Suprapubic skin (tissue), 4 donors: ENCODE data around the gene COG7. TPM values are rescaled to one million over a fixed set of nuclear protein-coding genes. Genes with fewer than 3 reads are reported as not detected.

Experiments
- DNase-seq, 2 donors: peaks; one replicate each; pipeline ENCODE4 v3.0.0-alpha.2; 2019; ENCODE audit warnings: low spot score in 2 of 2
- H3K27ac ChIP-seq: fragments of 200-600 bp; sonication (generic); one replicate; pipeline ENCODE4 v1.5.1; 2019
- H3K27me3 ChIP-seq: fragments of 200-600 bp; sonication (generic); one replicate; pipeline ENCODE4 v1.5.1; 2019
- H3K36me3 ChIP-seq: fragments of 200-600 bp; sonication (generic); one replicate; pipeline ENCODE4 v1.5.1; 2019
- H3K4me1 ChIP-seq: fragments of 200-600 bp; sonication (generic); one replicate; pipeline ENCODE4 v1.5.1; 2019
- H3K4me3 ChIP-seq: fragments of 200-600 bp; sonication (generic); one replicate; pipeline ENCODE4 v1.5.1; 2019; ENCODE audit warnings: mild to moderate bottlenecking
- H3K9me3 ChIP-seq: fragments of 200-600 bp; sonication (generic); one replicate; pipeline ENCODE4 v1.5.1; 2019
- EP300 ChIP-seq: sonication (generic); formaldehyde crosslinking; IDR thresholded peaks from one replicate; pipeline ENCODE4 v1.6.1; 2017; ENCODE audit warnings: antibody characterized with exemption
- POLR2A ChIP-seq, 2 donors: fragments of 450-650 bp; IDR thresholded peaks; one replicate each; pipeline ENCODE4 v1.6.1; 2017; ENCODE audit warnings: antibody characterized with exemption in 2 of 2, mild to moderate bottlenecking in 2 of 2, moderate library complexity in 2 of 2
- POLR2AphosphoS5 ChIP-seq, 3 donors: sonication (generic); formaldehyde crosslinking; IDR thresholded peaks; one replicate each; pipeline ENCODE4 v1.6.1; 2017; ENCODE audit warnings: antibody characterized with exemption in 3 of 3
- WGBS: methylation state at CpG from one replicate; pipeline ENCODE4 v1.1.5; 2018; 5-methylcytosine and 5-hydroxymethylcytosine counted together
- total RNA-seq, 4 donors: library from RNA; depleted of rRNA; stranded (reverse); fragments of >200 nt; gene quantifications; one replicate each; pipeline ENCODE4 v1.1.0, GENCODE V29; 2016
- TF ChIP-seq, protein P1 (sequence below), 2 donors: fragments of 200-600 bp in 1 of 2; fragments of 450-650 bp in 1 of 2; sonication (generic) in 1 of 2; IDR thresholded peaks; one replicate each; pipeline ENCODE4 v1.5.1; 2016 to 2019; ENCODE audit warnings: antibody characterized with exemption in 2 of 2, mild to moderate bottlenecking in 1 of 2, moderate library complexity in 1 of 2

COG7 gene
- total RNA-seq, 4 donors from 2014 or later, result 16.3 to 73.7 (median 24.6) TPM

DNA sequence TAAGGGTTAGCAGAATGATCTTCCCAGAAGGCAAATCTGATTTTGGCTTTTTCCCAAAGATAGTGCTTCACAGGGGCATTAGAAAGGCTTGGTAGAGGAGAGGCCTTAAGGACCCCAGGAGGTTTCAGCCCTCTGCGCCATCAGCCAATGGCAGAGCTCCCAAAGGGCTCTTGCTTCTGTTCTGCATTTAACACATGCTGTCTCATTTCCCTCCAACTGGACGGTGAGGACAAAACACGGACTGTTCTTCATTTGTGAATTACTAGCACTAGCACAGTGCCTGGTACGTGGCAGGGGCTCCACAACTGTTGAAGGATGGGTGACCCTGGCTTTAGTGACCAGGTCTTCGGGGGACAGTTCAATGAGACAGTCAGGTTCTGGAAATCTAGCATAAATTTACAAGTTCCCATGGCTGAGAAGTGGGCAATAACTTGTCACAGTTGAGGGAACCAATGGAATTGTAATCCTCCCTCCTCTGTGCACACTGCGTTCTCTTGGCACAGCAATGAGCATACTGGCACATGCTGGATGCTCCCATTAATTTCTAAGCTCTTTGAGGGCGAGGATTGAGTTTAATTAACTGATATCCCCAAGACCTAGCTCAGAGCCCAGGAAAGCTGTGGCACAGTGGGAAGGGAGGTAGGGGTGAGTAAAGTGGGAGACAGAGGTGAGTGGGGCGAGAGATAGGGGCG lies 45.4 kb downstream of the COG7 start:
- no peak for TF ChIP-seq EP300
- TF ChIP-seq, protein P1, sequence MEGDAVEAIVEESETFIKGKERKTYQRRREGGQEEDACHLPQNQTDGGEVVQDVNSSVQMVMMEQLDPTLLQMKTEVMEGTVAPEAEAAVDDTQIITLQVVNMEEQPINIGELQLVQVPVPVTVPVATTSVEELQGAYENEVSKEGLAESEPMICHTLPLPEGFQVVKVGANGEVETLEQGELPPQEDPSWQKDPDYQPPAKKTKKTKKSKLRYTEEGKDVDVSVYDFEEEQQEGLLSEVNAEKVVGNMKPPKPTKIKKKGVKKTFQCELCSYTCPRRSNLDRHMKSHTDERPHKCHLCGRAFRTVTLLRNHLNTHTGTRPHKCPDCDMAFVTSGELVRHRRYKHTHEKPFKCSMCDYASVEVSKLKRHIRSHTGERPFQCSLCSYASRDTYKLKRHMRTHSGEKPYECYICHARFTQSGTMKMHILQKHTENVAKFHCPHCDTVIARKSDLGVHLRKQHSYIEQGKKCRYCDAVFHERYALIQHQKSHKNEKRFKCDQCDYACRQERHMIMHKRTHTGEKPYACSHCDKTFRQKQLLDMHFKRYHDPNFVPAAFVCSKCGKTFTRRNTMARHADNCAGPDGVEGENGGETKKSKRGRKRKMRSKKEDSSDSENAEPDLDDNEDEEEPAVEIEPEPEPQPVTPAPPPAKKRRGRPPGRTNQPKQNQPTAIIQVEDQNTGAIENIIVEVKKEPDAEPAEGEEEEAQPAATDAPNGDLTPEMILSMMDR (IDR thresholded peaks at IDR 0.05), result no peak
- TF ChIP-seq POLR2AphosphoS5 (IDR thresholded peaks at IDR 0.05), result no peak
- no peak for TF ChIP-seq POLR2A (IDR thresholded peaks at IDR 0.05)
- Histone ChIP-seq H3K4me3 (no peak overlapping the region), H3K36me3 (peaks cover 71% of the 10 kb centered on the region), H3K27me3 (no peaks in the 10 kb centered on the region), H3K9me3 (no peaks in the 10 kb centered on the region), H3K27ac (no peak overlapping the region), H3K4me1 (peaks cover 24% of the 10 kb centered on the region)
- WGBS, result 78% methylated on average over 9 of the region's 9 CpGs
- no peak for DNase-seq

DNA sequence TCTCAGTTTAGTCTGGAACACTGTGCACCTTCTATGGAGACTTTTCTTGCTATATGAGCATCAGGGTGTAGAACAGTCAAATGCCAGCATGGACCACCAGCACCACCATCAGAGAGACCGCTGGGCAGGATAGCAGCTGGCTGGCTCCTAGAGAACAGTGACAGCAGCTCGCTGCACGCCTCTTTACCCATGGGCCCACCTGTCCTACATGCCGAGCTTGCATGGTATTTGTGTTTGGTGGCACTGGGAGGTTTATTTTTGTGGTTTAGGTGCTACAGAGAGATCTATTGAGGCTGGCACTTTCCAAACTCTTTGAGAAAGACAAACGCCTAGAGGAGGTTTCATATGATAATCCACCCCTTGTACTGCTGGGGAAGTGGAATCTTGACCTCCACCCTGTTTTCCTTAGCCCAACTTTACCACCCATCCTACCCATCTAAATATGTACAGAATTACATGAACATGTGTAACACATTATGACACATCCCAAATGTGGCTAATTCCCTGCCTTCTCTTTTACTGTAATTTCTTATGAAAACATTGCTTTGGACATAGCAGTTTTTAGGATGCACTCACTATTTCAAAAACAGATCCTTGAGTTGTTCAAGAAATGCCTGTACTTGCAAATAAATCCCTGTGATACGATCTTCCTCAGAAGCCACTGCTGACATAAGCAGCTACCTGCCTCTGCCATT lies 46.3 kb downstream of the COG7 start:
- no peak for DNase-seq
- no peak overlapping the region for H3K27ac ChIP-seq
- no peak overlapping the region for H3K4me3 ChIP-seq
- peaks cover 71% of the 10 kb centered on the region for H3K36me3 ChIP-seq
- H3K4me1 ChIP-seq, result peaks cover 24% of the 10 kb centered on the region
- 73% methylated on average over 5 of the region's 6 CpGs for WGBS
- TF ChIP-seq, protein P1 (IDR thresholded peaks at IDR 0.05), result no peak
- TF ChIP-seq EP300 (no peak), POLR2A (IDR thresholded peaks at IDR 0.05) (no peak), POLR2AphosphoS5 (IDR thresholded peaks at IDR 0.05) (no peak)
- no peaks in the 10 kb centered on the region for H3K9me3 ChIP-seq
- H3K27me3 ChIP-seq, result no peaks in the 10 kb centered on the region

DNA sequence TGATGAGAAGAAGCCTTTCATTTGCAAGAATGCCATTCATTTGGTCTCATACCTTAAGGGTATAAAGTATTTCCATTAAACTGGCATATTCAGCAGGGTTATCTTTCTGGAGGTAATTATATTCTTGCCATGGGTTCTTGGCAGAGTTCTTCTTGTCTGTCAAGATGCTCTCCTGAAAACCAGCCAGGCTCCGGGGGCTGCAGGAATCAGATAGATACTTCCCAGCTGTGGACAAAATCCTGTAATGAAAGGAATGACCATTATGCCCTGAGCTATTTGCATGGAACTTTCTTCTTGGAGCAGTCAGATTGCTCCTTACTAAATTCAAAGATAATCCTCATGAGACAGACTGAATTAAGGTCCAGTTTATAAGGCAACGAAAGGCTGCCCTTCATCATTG lies 47.0 kb downstream of the COG7 start:
- Histone ChIP-seq H3K4me1 (peaks cover 24% of the 10 kb centered on the region), H3K27me3 (no peaks in the 10 kb centered on the region), H3K36me3 (peaks cover 71% of the 10 kb centered on the region), H3K9me3 (no peaks in the 10 kb centered on the region), H3K4me3 (no peak overlapping the region), H3K27ac (no peak overlapping the region)
- no peak for DNase-seq
- WGBS, result 63% methylated on average over 2 of the region's 2 CpGs
- TF ChIP-seq, protein P1 (IDR thresholded peaks at IDR 0.05), result no peak

DNA sequence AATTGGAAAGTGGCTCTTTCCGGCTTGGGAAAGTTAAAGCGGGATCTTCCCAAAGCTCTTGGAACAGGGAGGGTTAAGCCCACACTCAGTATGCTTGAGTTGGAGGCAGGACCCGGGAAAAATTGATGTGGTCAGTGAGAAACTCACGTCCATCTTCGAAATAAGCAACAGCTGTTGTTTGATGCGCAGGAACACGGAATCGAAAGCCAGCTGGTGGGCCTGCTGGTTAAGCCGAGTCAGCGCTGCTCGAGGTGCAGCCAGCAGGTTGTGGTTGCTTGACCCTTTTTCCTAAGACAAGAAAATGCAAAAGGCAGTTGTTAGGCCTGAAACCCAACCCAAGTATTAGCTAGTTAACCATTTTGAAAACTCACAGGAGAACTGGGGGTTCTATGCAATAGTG lies 49.4 kb downstream of the COG7 start:
- H3K36me3 ChIP-seq, result peaks cover 80% of the 10 kb centered on the region
- H3K4me1 ChIP-seq, result peaks cover 17% of the 10 kb centered on the region
- H3K27ac ChIP-seq, result no peak overlapping the region
- no peaks in the 10 kb centered on the region for H3K9me3 ChIP-seq
- WGBS, result 86% methylated on average over 11 of the region's 11 CpGs
- TF ChIP-seq, protein P1 (IDR thresholded peaks at IDR 0.05), result no peak
- TF ChIP-seq POLR2A (IDR thresholded peaks at IDR 0.05) (no peak), EP300 (no peak), POLR2AphosphoS5 (IDR thresholded peaks at IDR 0.05) (no peak)
- H3K4me3 ChIP-seq, result no peak overlapping the region
- H3K27me3 ChIP-seq, result no peaks in the 10 kb centered on the region
- DNase-seq, result no peak

DNA sequence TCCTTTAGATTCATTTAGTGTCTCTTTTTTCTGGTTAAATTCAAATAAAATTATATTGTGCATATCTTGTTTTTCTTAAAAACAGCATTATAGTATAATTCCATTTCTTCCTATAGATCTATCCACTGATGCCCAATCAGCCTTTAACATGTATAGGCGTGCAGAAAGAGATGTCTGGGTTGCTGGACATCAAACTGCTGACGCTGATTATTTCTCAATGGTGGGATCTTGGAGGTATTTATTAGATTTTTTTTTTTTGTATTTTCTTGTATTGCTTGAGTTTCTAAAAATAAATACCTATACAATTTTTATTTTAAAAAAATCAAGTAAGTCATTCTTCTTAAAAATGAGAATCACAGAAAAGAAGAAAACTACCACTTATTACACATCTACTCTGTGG lies 50.9 kb downstream of the COG7 start:
- Histone ChIP-seq H3K27me3 (no peaks in the 10 kb centered on the region), H3K4me3 (no peak overlapping the region), H3K27ac (no peak overlapping the region), H3K9me3 (no peaks in the 10 kb centered on the region), H3K4me1 (peaks cover 8% of the 10 kb centered on the region), H3K36me3 (peaks cover 95% of the 10 kb centered on the region)
- no peak for DNase-seq
- 97% methylated on average over 2 of the region's 2 CpGs for WGBS
- TF ChIP-seq POLR2AphosphoS5 (IDR thresholded peaks at IDR 0.05), result no peak
- TF ChIP-seq POLR2A (IDR thresholded peaks at IDR 0.05), result no peak
- no peak for TF ChIP-seq EP300
- TF ChIP-seq, protein P1 (IDR thresholded peaks at IDR 0.05), result no peak
